GM12878 (cell line): ENCODE measurements around the gene DPM2. TPM values are rescaled to one million over a fixed set of nuclear protein-coding genes. Genes with fewer than 3 reads are reported as not detected.

ENCODE experiments used
- ATF7 ChIP-seq: fragments of 450-650 bp; IDR thresholded peaks from 2 replicates; pipeline ENCODE4 v1.6.1; 2016; ENCODE audit warnings: low read depth, mild to moderate bottlenecking
- BCL3 ChIP-seq: IDR thresholded peaks from 2 replicates; pipeline ENCODE4 v1.6.1; 2011; ENCODE audit warnings: borderline replicate concordance, low read depth, mild to moderate bottlenecking, moderate library complexity, low read length; ENCODE audit not compliant: insufficient read depth, poor library complexity, severe bottlenecking
- BHLHE40 ChIP-seq, 2 experiments: fragments of 450-650 bp in 1 of 2; IDR thresholded peaks; 2 replicates each; pipeline ENCODE4 v1.6.1; 2011 to 2017; ENCODE audit warnings: low read depth in 2 of 2, borderline replicate concordance in 1 of 2, improper control_type of control experiment in 1 of 2, low read length in 1 of 2, mild to moderate bottlenecking in 1 of 2
- CBX5 ChIP-seq: sonication (generic); IDR thresholded peaks from 2 replicates; pipeline ENCODE4 v1.6.1; 2016; ENCODE audit warnings: low read depth, moderate library complexity, mild to moderate bottlenecking, inconsistent platforms
- IKZF2 ChIP-seq, 2 experiments: fragments of 450-650 bp; IDR thresholded peaks; 2 replicates each; pipeline ENCODE4 v1.6.1; 2017; ENCODE audit warnings: mild to moderate bottlenecking in 2 of 2, moderate library complexity in 2 of 2
- JUND ChIP-seq: IDR thresholded peaks from 2 replicates; pipeline ENCODE4 v1.6.1; 2012; ENCODE audit warnings: low read depth, mild to moderate bottlenecking, low read length, improper control_type of control experiment, moderate library complexity
- LARP7 ChIP-seq: fragments of 450-650 bp; IDR thresholded peaks from 2 replicates; pipeline ENCODE4 v1.6.1; 2017; ENCODE audit warnings: mild to moderate bottlenecking
- NFIC ChIP-seq: IDR thresholded peaks from 2 replicates; pipeline ENCODE4 v1.6.1; 2012; ENCODE audit warnings: low read depth, mild to moderate bottlenecking, inconsistent platforms, low read length, moderate library complexity
- NKRF ChIP-seq: fragments of 450-650 bp; conservative IDR thresholded peaks from 2 replicates; pipeline ENCODE4 v1.6.1; 2017; ENCODE audit warnings: mild to moderate bottlenecking, moderate library complexity
- PAX5 ChIP-seq: IDR thresholded peaks from 2 replicates; pipeline ENCODE4 v1.6.1; 2011; ENCODE audit warnings: low read depth, low read length, borderline replicate concordance
- POLR2AphosphoS5 ChIP-seq: IDR thresholded peaks from 2 replicates; pipeline ENCODE4 v1.6.1; 2011; ENCODE audit warnings: mild to moderate bottlenecking, low read length, inconsistent platforms
- RELA ChIP-seq: fragments of 450-650 bp; IDR thresholded peaks from 2 replicates; pipeline ENCODE4 v1.8.0; 2014; ENCODE audit warnings: borderline replicate concordance; ENCODE audit not compliant: partially characterized antibody
- RUNX3 ChIP-seq: IDR thresholded peaks from 2 replicates; pipeline ENCODE4 v1.6.1; 2012; ENCODE audit warnings: low read length, inconsistent platforms
- SREBF2 ChIP-seq: IDR thresholded peaks from 2 replicates; pipeline ENCODE4 v1.6.1; 2012; ENCODE audit warnings: mild to moderate bottlenecking, low read length
- YBX1 ChIP-seq: fragments of 450-650 bp; IDR thresholded peaks from 2 replicates; pipeline ENCODE4 v1.6.1; 2016; ENCODE audit warnings: antibody characterized with exemption
- ZBTB11 ChIP-seq: fragments of 450-650 bp; formaldehyde crosslinking; IDR thresholded peaks from 2 replicates; pipeline ENCODE4 v1.5.0; 2022; ENCODE audit warnings: mild to moderate bottlenecking, missing genetic modification characterization
- polyA plus RNA-seq, 11 experiments: library from polyadenylated mRNA; depleted of rRNA in 4 of 11; unstranded in 6 of 11; stranded (reverse) in 5 of 11; fragments of >200 nt; fragmentation: Nextera tagmentation in 4 of 11; fragmentation: Illumina TruSeq in 1 of 11; extraction: Ambion mirVana in 4 of 11; extraction: Trizol in 1 of 11; gene quantifications; 1 replicate in 1 of 11; 2 replicates in 10 of 11; pipeline versions ENCODE4 v1.2.1 to v1.2.3, GENCODE V29; 2011 to 2016; ENCODE audit warnings: inconsistent platforms in 2 of 11, missing spikeins in 2 of 11, low read depth in 1 of 11
- total RNA-seq, 4 experiments: library from RNA; depleted of rRNA in 3 of 4; stranded (reverse); fragments of >200 nt in 3 of 4; fragmentation: Illumina TruSeq in 1 of 4; extraction: Trizol in 1 of 4; gene quantifications; 2 replicates each; pipeline versions ENCODE4 v1.2.1 to v1.2.3, GENCODE V29; 2013 to 2021
- TF ChIP-seq, protein P1 (sequence below): fragments of 450-650 bp; IDR thresholded peaks from 2 replicates; pipeline ENCODE4 v1.6.1; 2017; ENCODE audit warnings: low read depth, mild to moderate bottlenecking, moderate library complexity

Gene DPM2
- total and polyA plus RNA-seq, 10 of the 15 experiments (the other 5 are each of a cell fraction or from before 2014, with no cell fraction given): 22.7 to 77.9 (median 44.7) TPM

GRCh38 chr9:127903557-127904475 is 33.8 kb downstream of the DPM2 start (continued):
- peak; percentile 29 for TF ChIP-seq BCL3
- TF ChIP-seq POLR2AphosphoS5: no peak
- TF ChIP-seq RELA: peak; percentile 15
- TF ChIP-seq CBX5: no peak
- no peak for TF ChIP-seq SREBF2
- TF ChIP-seq PAX5: 0 out of 2 replicates have a peak, but pooled peaks have one; percentile 10
- TF ChIP-seq ATF7: peak; percentile 70
- TF ChIP-seq NKRF: no peak
- TF ChIP-seq BHLHE40 (IDR thresholded peaks at IDR 0.05; ENCODE audit: borderline replicate concordance in 1 of 2, low read depth in 2 of 2, low read length in 1 of 2): no peak
- TF ChIP-seq JUND: no peak
- peak; percentile 20 for TF ChIP-seq RUNX3
- TF ChIP-seq LARP7: peak; percentile 55; the same call in 1 of the 2 replicates
- TF ChIP-seq NFIC: no peak
- TF ChIP-seq ZBTB11 (CRISPR knock-in tag): no peak
- 0 out of 4 replicates have a peak, but pooled peaks of 1 of the 2 experiments have one; percentile 11 for TF ChIP-seq IKZF2 (IDR thresholded peaks at IDR 0.05)
- TF ChIP-seq, protein P1, sequence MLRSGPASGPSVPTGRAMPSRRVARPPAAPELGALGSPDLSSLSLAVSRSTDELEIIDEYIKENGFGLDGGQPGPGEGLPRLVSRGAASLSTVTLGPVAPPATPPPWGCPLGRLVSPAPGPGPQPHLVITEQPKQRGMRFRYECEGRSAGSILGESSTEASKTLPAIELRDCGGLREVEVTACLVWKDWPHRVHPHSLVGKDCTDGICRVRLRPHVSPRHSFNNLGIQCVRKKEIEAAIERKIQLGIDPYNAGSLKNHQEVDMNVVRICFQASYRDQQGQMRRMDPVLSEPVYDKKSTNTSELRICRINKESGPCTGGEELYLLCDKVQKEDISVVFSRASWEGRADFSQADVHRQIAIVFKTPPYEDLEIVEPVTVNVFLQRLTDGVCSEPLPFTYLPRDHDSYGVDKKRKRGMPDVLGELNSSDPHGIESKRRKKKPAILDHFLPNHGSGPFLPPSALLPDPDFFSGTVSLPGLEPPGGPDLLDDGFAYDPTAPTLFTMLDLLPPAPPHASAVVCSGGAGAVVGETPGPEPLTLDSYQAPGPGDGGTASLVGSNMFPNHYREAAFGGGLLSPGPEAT: 0 out of 2 replicates have a peak, but pooled peaks have one; percentile 18
- TF ChIP-seq YBX1: no peak
